ENCODE data around the gene CCDC24. TPM values are rescaled to one million over a fixed set of nuclear protein-coding genes. Genes with fewer than 3 reads are reported as not detected.

CCDC24 gene
- total RNA-seq, 1 donor from 2014 or later = 14.9 TPM

GRCh38 chr1:43971336-43971980 is 19.9 kb upstream of the CCDC24 start:
- Mint-ChIP-seq H3K9me3 (no peaks in the 10 kb centered on the region), H3K36me3 (peaks cover 6% of the 10 kb centered on the region), H3K27me3 (no peaks in the 10 kb centered on the region), H3K27ac (no peak overlapping the region), H3K4me3 (peak overlapping the region; percentile 96), H3K4me1 (ENCODE audit: unreplicated experiment) (peaks cover 30% of the 10 kb centered on the region)
- TF ChIP-seq CTCF (conservative IDR thresholded peaks at IDR 0.05) = no peak
- no peak for DNase-seq (ENCODE audit: extremely low spot score, unreplicated experiment)

- TF ChIP-seq CTCF (conservative IDR thresholded peaks at IDR 0.05) = no peak
- Mint-ChIP-seq H3K4me1 (ENCODE audit: unreplicated experiment) (peaks cover 50% of the 10 kb centered on the region), H3K9me3 (no peaks in the 10 kb centered on the region), H3K27ac (peak overlapping the region; percentile 95), H3K27me3 (no peaks in the 10 kb centered on the region), H3K4me3 (peak overlapping the region; percentile 95), H3K36me3 (peaks cover 26% of the 10 kb centered on the region)
- no peak for DNase-seq (ENCODE audit: extremely low spot score, unreplicated experiment)
These were observed 17.4 kb upstream of the CCDC24 start for GRCh38 chr1:43973981-43974442.

GRCh38 chr1:43974443-43975248 is 16.8 kb upstream of the CCDC24 start, which contains the start of gene ATP6V0B:
TSS of gene ATP6V0B (plus strand) at chr1:43974960. CDS start at chr1:43975041, 81 bp downstream.
- Mint-ChIP-seq H3K27ac (peak within 1 kb of the TSS; percentile 95), H3K4me1 (ENCODE audit: unreplicated experiment) (peaks cover 47% of the 10 kb centered on the region), H3K27me3 (no peaks in the 10 kb centered on the region), H3K36me3 (peaks cover 24% of the 10 kb centered on the region), H3K9me3 (no peaks in the 10 kb centered on the region), H3K4me3 (peak within 1 kb of the TSS; percentile 95)
- DNase-seq (ENCODE audit: extremely low spot score, unreplicated experiment) = peak; percentile 96
- peak; percentile 60 for TF ChIP-seq CTCF (conservative IDR thresholded peaks at IDR 0.05)

GRCh38 chr1:43975249-43975961 is 16.0 kb upstream of the CCDC24 start:
- Mint-ChIP-seq H3K4me3 (peak overlapping the region; percentile 95), H3K9me3 (no peaks in the 10 kb centered on the region), H3K36me3 (peaks cover 23% of the 10 kb centered on the region), H3K4me1 (ENCODE audit: unreplicated experiment) (peaks cover 47% of the 10 kb centered on the region), H3K27me3 (no peaks in the 10 kb centered on the region), H3K27ac (peak overlapping the region; percentile 77)
- DNase-seq (ENCODE audit: extremely low spot score, unreplicated experiment) = no peak
- TF ChIP-seq CTCF (conservative IDR thresholded peaks at IDR 0.05) = peak; percentile 14

GRCh38 chr1:43976045-43976444 is 15.4 kb upstream of the CCDC24 start:
- Mint-ChIP-seq H3K4me3 (peak overlapping the region; percentile 95), H3K9me3 (no peaks in the 10 kb centered on the region), H3K27me3 (no peaks in the 10 kb centered on the region), H3K36me3 (peaks cover 27% of the 10 kb centered on the region), H3K4me1 (ENCODE audit: unreplicated experiment) (peaks cover 47% of the 10 kb centered on the region), H3K27ac (peak overlapping the region; percentile 77)
- TF ChIP-seq CTCF (conservative IDR thresholded peaks at IDR 0.05) = no peak
- DNase-seq (ENCODE audit: extremely low spot score, unreplicated experiment) = no peak
